Putamen (tissue), 1 donor: ENCODE measurements around the gene APOM.

Experiments used
- DNase-seq: peaks from one replicate; pipeline ENCODE4 v3.0.0-alpha.2; 2016; ENCODE audit warnings: low spot score

Gene APOM

GRCh38 chr6:31631209-31631608 is 24.5 kb upstream of the APOM start:
- no peak for DNase-seq

GRCh38 chr6:31631681-31632278 is 23.9 kb upstream of the APOM start:
- no peak for DNase-seq

GRCh38 chr6:31632279-31632946 is 23.3 kb upstream of the APOM start:
- DNase-seq = no peak

GRCh38 chr6:31633447-31633846 is 22.2 kb upstream of the APOM start:
- no peak for DNase-seq

GRCh38 chr6:31634131-31634530 is 21.6 kb upstream of the APOM start:
- DNase-seq = no peak

- DNase-seq = no peak
Measured at GRCh38 chr6:31634969-31635575, 20.6 kb upstream of the APOM start.

GRCh38 chr6:31636698-31637596 is 18.7 kb upstream of the APOM start:
- no peak for DNase-seq

GRCh38 chr6:31639043-31639442 is 16.7 kb upstream of the APOM start:
- DNase-seq = no peak

GRCh38 chr6:31639449-31639861 is 16.2 kb upstream of the APOM start:
- DNase-seq = no peak

GRCh38 chr6:31640612-31641011 is 15.1 kb upstream of the APOM start:
- DNase-seq = no peak

- no peak for DNase-seq
Measured at GRCh38 chr6:31641370-31641769, 14.3 kb upstream of the APOM start.

- no peak for DNase-seq
Measured at GRCh38 chr6:31642798-31643570, 12.7 kb upstream of the APOM start.

GRCh38 chr6:31643818-31644454 is 11.8 kb upstream of the APOM start:
- DNase-seq = no peak

- no peak for DNase-seq
Measured at GRCh38 chr6:31645325-31645724, 10.4 kb upstream of the APOM start.

GRCh38 chr6:31651602-31652191 is 4.0 kb upstream of the APOM start:
- DNase-seq = no peak

GRCh38 chr6:31652925-31653724 is 2.6 kb upstream of the APOM start:
- no peak for DNase-seq

GRCh38 chr6:31654574-31655348 is 933 bp upstream of the APOM start:
- no peak for DNase-seq

- DNase-seq = no peak
Measured at GRCh38 chr6:31657406-31658157, 1.9 kb downstream of the APOM start.
